Measurements from ENCODE around the gene FIBIN. TPM values are rescaled to one million over a fixed set of nuclear protein-coding genes. Genes with fewer than 3 reads are reported as not detected.

The FIBIN gene
- total RNA-seq, result not detected

DNA sequence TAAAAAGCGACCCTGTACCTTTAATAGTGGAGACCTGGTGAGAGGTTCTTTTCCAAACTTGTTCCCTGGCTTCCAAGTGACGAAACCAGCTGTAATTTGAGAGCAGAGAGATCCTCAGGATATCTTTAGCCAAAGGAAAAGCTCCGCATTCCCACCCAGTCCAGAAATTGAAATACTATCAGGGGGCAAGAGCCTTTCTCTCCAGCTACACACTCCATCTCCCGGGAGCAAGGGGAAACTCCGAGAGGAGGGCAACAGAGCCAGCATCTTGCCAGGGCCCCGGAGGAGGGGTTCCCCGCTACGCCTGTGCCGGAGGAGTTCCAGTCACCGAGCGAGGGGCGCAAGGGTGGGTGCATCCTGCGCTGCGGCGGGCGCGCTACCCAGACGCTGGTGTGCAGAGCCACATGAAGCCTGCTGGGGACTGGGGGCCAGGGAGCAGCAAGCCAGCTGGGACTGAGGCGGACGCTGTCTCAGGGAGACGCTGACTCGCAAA is at the start of gene FIBIN:
TSS of gene FIBIN (plus strand) at position 148 of the 493 bp plus-strand sequence. CDS start 415 bp downstream, outside the sequence.
- ATAC-seq (no peak), DNase-seq (ENCODE audit: low spot score in 2 of 2) (no peak)
- H3K27ac Mint-ChIP-seq, result no peak within 1 kb of the TSS
- no peaks in the 10 kb centered on the region for H3K36me3 Mint-ChIP-seq
- peaks cover 0 to 7% of the 10 kb centered on the region in 2 donors for H3K9me3 Mint-ChIP-seq

DNA sequence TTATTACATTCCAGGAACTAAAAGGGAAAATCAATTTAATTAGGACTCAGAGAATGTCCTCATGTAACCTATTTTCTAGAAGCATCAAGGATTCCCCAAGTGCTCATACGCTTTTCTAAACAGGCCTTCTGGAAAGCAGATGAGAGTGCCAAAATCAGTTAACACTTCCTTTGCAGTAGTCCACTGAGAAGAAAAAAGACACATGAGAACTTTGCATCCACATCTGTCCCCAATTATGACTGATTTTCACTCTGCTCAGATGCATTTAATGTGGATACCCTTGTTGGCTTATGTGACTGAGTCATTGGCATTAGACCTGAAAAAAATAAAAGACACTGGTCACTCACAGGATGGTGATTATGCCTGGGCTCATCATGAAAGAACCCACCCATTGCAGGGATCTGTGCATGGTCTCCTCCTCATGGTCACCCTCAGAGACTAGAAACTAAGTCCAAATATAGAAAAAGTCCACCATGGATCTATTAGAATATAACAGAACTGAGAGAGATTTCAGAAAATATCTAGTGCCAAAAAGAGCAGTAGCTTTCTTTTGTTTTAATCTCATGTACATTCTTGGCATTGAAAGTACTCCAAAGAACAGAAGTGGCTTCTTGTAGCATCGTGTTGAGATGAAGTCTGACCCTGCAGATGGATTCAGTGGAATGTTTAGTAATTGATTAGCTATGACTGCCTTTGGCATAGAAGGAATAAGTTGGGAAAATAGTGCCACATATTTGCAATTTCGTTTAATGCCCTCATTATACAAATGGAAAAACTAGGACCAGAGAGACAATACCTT is 48.8 kb upstream of the FIBIN start:
- no peak overlapping the region for H3K27ac Mint-ChIP-seq
- no peaks in the 10 kb centered on the region for H3K36me3 Mint-ChIP-seq
- DNase-seq (ENCODE audit: low spot score in 2 of 2) (no peak), ATAC-seq (no peak)
- H3K9me3 Mint-ChIP-seq, result peaks cover 24 to 25% of the 10 kb centered on the region in 2 donors

DNA sequence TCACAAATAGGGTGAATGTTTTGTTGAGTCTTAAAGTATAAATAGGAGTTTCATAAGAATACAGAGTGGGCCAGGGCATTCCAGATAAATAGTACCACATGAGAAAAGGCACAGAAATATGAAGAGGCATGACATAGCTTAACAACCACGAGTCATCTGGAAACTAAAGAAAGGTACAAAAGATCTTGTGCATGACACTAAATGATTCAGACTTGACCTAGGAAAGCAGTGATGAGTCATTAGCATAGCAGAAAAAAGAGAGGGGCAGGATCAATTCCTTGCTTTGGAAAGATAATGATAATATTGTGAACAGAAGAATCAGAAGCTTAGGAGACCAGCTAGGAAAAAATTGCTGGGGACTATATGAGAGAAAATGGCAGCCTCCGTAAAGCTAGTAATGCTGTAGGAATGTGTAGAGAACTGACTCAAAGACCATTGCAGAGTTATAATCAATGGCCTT is 47.6 kb upstream of the FIBIN start:
- Mint-ChIP-seq H3K27ac (no peak overlapping the region), H3K36me3 (no peaks in the 10 kb centered on the region), H3K9me3 (peaks cover 24% of the 10 kb centered on the region in 2 donors)
- ATAC-seq (peak in 1 of 2 donors; percentile 28), DNase-seq (ENCODE audit: low spot score in 2 of 2) (no peak)

DNA sequence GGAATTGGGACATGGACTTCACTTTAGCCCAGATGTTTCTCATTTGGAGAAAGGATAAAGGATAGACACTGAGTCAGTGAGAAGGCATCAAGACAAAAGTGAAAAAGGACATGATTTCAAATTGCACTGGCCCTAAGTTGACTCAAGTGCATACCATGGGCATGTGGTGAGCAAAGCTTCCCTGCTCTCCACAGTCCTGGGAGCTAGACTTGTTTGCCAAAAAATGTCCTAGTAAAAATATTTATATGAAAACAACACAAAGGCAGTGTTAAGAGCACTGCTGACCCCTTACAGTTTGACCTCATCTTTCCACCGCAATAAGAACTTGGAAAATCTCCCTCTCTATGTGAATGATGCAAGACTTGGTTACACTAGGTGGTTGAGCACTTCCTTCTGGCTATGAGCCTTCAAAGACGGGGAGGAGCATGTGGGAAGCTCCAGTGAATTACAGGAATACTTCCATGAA is 46.5 kb upstream of the FIBIN start:
- ATAC-seq (no peak), DNase-seq (ENCODE audit: low spot score in 2 of 2) (no peak)
- Mint-ChIP-seq H3K9me3 (peaks cover 17 to 18% of the 10 kb centered on the region in 2 donors), H3K36me3 (no peaks in the 10 kb centered on the region), H3K27ac (no peak overlapping the region)

DNA sequence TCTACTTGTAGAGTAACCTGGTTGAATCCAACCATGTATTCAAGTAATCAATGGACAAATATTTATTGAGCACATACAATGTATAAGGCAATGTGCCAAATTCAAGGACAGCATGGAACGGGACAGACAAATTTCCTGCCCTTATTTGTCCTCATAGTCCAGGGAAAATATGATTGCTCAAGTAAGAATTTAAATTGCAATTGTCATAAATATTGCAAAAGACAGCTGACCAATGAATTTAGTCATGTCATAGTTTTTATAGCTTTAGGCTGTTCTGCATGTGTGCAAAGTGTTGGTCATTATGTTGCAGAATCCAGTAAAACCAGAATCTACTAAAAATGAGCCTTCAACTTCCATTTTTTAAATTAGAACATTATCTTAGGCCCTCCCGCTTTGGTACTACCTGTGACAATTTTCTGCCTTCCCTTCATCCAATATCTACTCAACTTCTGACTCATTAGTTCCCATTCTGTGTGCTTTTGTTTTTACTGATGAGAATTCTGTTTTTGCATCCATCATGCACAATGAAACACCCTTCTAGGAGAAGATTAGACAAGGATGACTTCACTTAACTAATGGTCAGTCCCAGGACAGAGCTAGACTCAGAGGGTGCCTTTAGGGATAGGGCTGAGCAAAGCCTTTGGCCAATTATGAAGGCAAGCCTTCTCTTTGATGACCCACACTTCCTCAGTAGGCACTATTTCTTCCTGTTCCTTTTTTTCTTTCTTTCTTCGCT is 45.8 kb upstream of the FIBIN start:
- H3K9me3 Mint-ChIP-seq, result peaks cover 17 to 18% of the 10 kb centered on the region in 2 donors
- no peak overlapping the region for H3K27ac Mint-ChIP-seq
- no peaks in the 10 kb centered on the region for H3K36me3 Mint-ChIP-seq
- DNase-seq (ENCODE audit: low spot score in 2 of 2) (no peak), ATAC-seq (no peak)

DNA sequence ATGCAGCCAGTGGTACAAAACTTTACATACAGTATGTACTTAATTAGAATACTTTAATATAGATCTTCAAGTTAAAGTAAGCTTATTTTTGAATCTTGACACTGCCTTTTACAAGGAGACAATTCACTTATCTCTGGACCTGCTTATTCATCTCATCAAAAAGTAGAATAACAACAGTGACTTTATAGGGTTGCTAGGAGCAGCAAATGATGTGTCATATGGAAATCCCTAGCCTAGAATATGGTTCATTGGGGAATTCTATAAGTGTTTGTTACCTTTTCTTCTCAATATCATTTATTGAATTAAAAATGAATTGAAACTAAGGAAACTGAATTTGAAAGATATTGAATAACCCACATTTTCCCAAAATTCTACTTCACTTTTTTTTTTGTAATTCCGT is 45.0 kb upstream of the FIBIN start:
- Mint-ChIP-seq H3K36me3 (no peaks in the 10 kb centered on the region), H3K9me3 (peaks cover 17 to 18% of the 10 kb centered on the region in 2 donors), H3K27ac (no peak overlapping the region)
- DNase-seq (ENCODE audit: low spot score in 2 of 2) (no peak), ATAC-seq (no peak)

DNA sequence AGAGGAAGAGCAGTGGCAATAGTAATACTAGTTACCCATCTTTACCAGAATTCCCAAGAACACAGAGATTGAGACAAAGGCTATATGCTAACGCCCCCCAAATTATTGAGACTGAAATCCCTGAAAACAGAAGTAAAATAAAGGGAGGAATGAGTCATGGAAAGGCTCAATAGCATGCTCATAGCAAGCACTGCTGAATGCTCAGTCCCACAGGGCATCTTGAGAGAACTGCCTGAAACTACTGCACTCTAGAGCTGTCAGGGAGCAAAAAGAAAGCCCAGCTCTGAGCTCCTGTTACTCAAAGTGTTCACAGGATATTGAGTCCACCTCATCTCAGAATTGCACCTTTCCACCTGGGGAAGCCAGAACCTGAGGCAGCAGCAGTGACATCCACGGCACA is 44.1 kb upstream of the FIBIN start:
- Mint-ChIP-seq H3K9me3 (peaks cover 17 to 18% of the 10 kb centered on the region in 2 donors), H3K36me3 (no peaks in the 10 kb centered on the region), H3K27ac (no peak overlapping the region)
- no peak for ATAC-seq
- DNase-seq (ENCODE audit: low spot score in 2 of 2), result no peak

DNA sequence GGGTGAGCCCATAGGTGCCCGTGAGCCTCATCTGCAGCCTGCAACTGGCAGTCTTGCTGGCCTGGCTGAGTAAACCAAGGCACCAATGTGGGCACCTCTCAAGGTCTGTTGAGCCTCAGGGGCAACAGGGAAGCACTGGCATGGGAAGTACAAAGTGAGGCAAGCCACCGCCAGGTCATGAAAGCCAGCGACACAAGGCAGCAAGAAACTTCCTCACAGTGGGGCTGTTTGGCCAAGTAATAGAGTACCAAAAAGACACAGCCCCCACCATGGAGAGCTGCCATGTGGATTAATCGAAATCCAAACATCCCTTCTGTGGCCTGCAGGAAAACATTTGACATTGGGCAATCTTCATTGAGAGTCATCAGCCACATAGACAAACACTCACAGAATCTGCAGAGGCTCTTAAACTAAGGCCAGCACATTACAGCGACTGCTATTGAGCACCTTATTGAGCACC is 43.6 kb upstream of the FIBIN start:
- ATAC-seq (no peak), DNase-seq (ENCODE audit: low spot score in 2 of 2) (no peak)
- Mint-ChIP-seq H3K36me3 (no peaks in the 10 kb centered on the region), H3K27ac (no peak overlapping the region), H3K9me3 (peaks cover 17 to 18% of the 10 kb centered on the region in 2 donors)

DNA sequence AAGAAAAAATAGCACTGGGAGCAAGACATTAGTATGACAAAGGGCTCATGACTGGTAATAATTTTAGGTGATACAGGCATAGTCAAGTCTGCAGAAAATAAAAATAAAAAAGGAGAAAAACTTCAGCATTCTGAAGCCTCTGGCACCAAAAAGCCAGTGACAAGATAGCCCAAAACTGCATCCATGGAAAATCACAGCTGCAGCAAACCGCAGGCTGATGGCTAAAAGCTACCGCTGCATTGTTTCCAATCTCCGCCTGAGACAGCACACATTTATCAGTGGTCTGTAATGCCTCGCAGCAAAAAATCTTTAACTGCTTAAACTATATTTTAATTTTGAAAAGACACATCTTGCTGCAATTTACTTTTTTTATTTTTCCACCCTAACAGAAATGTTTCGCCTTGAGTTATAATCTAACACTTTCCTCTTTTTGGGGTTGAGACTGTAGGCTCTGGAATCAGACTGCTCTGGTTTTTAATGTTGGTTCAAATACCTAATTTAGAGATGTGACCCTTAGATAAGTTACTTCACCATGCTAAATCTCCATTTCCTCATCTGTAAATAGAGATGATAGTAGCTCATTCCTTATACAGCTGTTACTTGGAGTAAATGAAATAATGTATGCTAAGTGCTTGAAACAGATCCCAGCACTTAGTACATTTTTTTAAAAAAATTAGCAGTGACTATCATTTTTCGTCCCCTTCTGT is 42.0 kb upstream of the FIBIN start:
- Mint-ChIP-seq H3K36me3 (no peaks in the 10 kb centered on the region), H3K27ac (no peak overlapping the region), H3K9me3 (peaks cover 11% of the 10 kb centered on the region in 2 donors)
- DNase-seq (ENCODE audit: low spot score in 2 of 2) (no peak), ATAC-seq (no peak)

DNA sequence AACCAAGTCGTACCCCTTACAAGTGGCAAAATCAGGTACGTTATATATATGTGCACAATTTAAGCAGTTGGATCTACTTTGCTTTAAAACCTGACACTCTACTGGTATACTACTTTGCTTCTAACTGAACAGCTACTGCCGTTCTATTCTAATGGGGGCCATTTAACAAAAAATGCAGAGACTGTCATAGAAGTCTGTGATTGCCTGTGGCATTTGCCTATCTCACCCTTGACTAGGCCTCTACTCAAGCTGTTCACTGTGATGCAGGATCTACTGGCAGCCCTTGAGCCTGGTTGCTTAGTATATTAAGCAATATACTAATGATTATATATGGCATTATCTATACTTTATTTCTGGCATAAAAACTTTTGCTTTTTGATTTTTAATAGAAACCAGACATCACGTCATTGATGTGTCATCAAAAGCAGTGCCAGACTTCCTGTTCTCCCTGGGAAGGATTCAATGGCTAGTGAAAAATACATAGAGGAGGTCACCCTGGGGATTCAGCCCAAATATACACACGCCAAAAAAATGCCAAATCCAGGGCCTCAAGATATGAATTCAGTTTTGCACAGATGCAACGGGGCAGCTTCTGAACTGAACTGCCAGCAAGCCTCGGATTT is 40.0 kb upstream of the FIBIN start:
- Mint-ChIP-seq H3K36me3 (no peaks in the 10 kb centered on the region), H3K27ac (no peak overlapping the region), H3K9me3 (peaks cover 4 to 7% of the 10 kb centered on the region in 2 donors)
- no peak for DNase-seq (ENCODE audit: low spot score in 2 of 2)
- no peak for ATAC-seq

DNA sequence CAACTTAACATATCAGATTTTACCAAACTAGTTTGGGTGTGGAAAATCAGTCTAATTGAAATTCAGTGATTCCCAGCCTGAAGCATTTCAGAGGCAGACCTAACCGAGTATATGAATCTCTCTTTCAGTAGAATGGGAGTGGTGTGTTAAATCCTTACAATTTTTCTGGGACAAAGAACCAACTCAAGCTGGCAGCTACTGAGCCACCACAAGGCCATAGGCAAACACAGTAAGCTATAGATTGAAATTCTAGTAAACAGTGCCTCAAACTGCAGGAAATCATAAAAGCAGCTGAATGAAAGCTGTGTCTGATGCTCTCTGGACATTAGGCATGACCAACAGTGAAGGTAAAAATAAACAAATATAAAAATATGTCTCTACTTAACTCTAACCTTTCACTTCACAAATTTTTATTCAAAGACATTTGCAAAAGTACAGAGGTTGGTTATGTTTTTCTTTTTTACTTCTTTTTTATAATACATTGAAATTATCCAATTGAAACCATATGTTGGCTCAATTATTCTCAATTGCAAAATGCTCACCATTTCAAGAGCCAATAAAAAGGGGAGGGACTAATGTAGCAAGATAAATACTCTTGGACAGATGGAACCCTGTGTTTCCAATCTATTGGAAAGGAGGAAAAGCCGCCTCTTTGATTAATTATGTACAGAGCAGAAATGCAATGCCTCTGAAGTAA is 35.8 kb upstream of the FIBIN start:
- DNase-seq (ENCODE audit: low spot score in 2 of 2) (no peak), ATAC-seq (no peak)
- no peaks in the 10 kb centered on the region for H3K36me3 Mint-ChIP-seq
- peaks cover 0 to 4% of the 10 kb centered on the region in 2 donors for H3K9me3 Mint-ChIP-seq
- H3K27ac Mint-ChIP-seq, result no peak overlapping the region

DNA sequence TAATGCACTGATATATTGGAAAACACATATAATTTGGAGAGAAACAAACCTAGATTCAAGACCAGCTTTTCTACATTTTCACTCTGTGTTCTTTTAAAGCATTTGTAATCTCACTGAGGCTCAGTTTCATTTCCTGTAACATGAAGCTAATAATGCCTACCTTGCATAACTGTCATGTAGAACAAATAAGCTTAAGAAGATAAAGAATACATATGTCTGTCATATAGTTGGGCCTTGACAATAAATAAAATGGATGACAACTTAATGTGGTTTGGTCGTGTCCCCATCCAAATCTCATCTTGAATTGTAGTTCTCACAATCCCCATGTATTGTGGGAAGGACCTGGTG is 35.2 kb upstream of the FIBIN start:
- Mint-ChIP-seq H3K27ac (no peak overlapping the region), H3K36me3 (no peaks in the 10 kb centered on the region), H3K9me3 (peaks cover 0 to 4% of the 10 kb centered on the region in 2 donors)
- DNase-seq (ENCODE audit: low spot score in 2 of 2) (no peak), ATAC-seq (no peak)

DNA sequence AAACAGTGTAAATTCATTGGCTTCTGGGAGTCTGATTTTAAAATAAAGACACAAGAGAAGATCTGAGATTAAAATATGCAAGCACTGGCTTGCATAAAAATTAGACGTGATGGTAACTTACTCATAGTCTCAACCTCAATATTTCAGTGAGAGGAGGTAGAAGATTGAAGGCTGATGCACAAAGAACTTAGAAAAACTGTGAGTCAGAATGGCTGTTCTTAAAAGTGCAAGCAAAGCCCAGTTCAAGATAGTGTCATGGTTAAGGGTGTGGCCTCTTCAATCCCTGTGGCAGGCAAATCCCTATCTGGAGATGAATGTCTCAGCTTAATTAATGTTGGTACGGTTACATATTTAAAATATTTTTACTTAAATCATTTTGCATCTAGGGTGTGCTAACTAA is 33.6 kb upstream of the FIBIN start:
- ATAC-seq (no peak), DNase-seq (ENCODE audit: low spot score in 2 of 2) (no peak)
- Mint-ChIP-seq H3K36me3 (no peaks in the 10 kb centered on the region), H3K9me3 (peaks cover 0 to 4% of the 10 kb centered on the region in 2 donors), H3K27ac (no peak overlapping the region)

DNA sequence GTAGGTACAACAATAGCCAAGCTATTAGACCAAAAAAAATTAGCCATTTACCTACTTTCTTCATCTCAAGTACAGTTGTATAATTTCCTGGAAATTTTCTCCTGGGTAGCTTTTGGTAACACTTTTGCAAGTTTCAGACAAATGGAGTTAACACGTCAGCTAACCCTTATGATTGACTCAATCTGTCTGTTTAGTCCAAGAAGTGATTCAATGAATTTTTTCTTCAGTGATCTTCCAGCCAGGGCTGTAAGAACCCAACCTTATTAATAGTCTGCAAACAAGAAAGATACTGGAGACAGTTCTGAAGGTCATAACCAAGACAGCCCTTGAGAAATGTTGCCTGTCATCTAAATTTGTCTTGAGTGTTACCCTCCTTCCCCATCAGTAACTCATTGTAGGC is 30.1 kb upstream of the FIBIN start:
- DNase-seq (ENCODE audit: low spot score in 2 of 2), result no peak
- no peak overlapping the region for H3K27ac Mint-ChIP-seq
- no peak for ATAC-seq
- no peaks in the 10 kb centered on the region for H3K36me3 Mint-ChIP-seq
- peaks cover 0 to 4% of the 10 kb centered on the region in 2 donors for H3K9me3 Mint-ChIP-seq

DNA sequence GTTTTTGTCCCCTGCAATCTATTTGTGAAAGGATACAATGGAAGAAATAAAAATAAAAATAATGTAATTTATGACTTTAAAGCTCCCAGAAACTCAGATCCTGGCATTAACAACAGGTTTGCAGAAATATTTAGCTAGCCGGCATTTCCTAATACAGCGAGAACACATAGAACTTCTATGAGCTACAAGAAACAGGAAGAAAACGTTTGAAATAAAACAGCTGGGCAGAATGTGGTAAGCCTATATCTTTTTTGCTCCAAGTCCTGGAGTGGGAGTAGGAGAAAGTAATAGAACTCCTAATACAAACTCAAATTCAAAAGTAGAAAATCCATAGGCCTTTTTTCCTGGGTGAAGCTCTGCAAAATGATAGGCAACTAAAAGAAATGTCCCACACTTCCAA is 29.6 kb upstream of the FIBIN start:
- DNase-seq (ENCODE audit: low spot score in 2 of 2), result no peak

More for the DNA sequence above, 29.6 kb upstream of the FIBIN start:
- ATAC-seq, result no peak
- peaks cover 0 to 4% of the 10 kb centered on the region in 2 donors for H3K9me3 Mint-ChIP-seq
- H3K27ac Mint-ChIP-seq, result no peak overlapping the region
- H3K36me3 Mint-ChIP-seq, result no peaks in the 10 kb centered on the region

Measured in activated naive CD4-positive, alpha-beta T cell treated with anti-CD3 and anti-CD28 coated beads, Interleukin-2, amount 50 U/mL, for 72 hours (primary cell).